ENCODE data around the gene ZNF541.

GRCh38 chr19:47615714-47616113 is 42.8 kb upstream of the ZNF541 start:
- no peak for TF ChIP-seq CTCF (IDR thresholded peaks at IDR 0.05)
- TF ChIP-seq POLR2A (IDR thresholded peaks at IDR 0.05), result no peak
